NAMALWA (cell line): ENCODE data around the gene CCDC121.
"Not testable (repeated sequence)": the region's sequence is repeated elsewhere in the genome, so short reads cannot be mapped to it uniquely, and the experiment has no call there.

Source experiments
- DNase-seq: peaks from one replicate; pipeline ENCODE4 v3.0.0-alpha.2; 2015; ENCODE audit warnings: low spot score

CCDC121 gene

DNA sequence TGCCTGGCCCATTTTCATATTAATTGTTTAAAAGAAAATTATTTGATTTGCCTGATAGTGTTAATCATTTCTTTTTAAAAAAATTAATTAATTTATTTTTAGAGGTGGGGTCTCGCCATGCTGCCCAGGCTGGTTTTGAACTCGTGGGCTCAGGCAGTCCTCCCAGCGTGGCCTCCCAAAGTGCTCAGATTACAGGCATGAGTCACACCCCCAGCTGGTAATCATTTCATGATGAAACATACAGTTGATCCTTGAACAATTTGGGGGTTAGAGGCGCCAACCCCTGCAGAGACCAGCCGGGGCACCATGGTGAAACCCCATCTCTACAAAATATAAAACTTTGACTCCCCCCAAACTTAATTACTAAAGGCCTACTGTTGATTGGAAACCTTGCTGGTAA, 8.0 kb upstream of the CCDC121 start:
- no peak for DNase-seq

DNA sequence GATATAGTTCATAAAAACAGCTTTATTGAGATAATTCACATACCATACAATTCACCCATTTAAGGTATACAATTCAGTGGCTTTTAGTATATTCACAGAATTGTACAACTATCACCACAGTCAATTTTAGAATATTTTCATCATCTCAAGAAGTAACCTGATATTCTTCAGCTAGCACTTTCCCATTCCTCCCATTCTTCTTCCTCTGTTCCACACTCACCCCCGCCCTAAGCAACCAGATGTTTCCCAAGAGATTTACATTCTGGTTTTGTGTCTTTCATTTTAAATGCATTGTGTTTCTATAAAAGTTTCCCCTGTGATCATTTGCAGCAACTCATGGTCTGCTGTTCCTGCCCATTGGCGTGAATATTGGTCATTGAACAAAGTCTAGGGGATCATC, 5.5 kb upstream of the CCDC121 start:
- DNase-seq = no peak

DNA sequence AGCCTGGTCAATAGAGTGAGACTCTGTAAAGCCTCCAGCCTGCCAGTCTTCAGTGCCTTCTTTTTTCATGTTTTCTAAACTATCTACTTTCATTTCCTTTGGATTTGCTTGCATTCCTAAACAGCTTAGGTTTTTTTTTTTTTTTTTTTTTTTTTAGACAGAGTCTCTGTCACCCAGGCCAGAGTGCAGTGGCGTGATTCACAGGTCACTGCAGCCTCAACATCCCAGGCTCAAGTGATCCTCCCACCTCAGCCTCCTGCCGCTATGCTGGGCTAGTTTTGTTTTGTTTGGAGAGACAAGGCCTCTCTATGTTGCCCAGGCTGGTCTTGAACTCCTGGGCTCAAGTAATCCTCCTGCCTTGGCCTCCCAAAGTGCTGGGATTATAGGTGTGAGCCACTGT, 1.4 kb upstream of the CCDC121 start:
- DNase-seq = not testable (repeated sequence)

DNA sequence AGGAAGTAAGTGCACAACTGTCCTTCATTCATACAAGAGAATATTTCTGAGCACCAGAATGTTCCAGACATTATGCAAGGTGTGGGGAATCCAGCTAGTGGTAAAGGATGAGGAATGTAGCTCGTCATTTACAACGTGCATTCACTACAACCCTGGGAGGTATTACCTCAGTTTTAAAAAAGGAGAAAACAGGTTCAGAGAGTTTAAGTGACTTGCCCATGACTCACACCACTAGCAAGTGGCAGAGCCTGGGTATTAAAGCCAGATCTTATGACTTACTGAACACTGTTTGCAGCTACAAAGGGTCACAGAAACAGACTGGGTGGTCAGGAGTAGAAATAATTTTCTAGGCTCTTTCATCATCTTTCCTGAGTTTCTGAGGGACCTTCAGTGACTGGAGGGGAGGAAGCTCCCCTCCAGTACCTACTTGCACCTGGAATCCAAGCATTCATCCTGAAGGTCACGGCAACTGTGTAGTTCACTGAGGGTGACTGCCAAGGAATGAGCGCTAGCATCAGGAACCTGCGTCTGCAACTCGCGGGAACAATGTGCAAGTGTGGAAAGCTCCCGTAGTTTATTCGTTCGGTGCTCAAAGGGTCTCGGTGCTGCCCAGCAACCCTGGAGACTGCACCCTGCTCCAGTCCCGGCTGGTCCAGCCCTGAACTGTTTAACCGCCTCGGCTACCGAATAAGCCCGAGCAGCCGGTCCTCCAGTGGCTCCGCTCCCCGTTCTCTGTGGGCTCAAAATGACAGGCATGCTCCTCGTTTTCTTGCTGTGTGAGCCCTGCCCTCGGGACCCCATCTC, 647 bp downstream of the CCDC121 start:
- peak; percentile 43 for DNase-seq

DNA sequence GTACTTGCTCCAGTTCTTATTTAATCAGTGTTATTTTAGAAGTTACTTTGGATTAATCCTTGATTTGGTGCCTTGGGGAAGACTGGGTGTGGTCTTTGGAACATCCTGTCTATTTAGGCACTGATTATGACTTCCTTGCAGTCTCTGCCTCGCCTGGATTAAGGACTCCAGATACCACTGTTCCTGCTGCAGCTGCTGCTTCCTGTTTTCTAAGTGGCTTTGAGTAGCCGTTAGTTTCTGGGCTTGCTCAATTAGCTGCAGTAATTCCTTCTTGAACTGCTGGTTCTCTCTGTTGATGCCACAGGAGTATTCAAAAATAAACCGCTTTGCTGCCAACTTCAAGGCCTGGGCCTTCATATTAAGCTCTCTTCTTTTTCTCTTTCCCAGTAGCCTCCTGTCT, 1.9 kb downstream of the CCDC121 start:
- peak; percentile 48 for DNase-seq

DNA sequence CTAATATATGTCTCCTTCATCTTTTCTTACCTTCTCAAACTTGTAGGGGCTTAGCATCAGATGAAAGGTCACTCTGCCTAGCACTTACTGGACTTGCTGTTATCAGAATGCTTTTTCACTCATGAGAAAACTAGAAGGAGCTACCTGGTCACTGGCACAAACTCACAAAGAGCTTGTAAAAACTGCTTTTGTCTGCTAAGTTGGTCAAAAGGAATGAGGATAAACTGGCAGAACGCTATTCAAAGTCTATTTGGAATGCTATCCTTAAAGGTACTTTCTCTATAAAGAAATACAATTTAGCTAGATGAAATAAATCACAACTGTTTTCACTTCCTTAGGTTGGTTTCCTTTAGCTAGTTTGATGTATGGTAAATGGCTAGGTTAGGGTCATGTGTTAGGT, 2.5 kb downstream of the CCDC121 start:
- DNase-seq = not testable (repeated sequence)

DNA sequence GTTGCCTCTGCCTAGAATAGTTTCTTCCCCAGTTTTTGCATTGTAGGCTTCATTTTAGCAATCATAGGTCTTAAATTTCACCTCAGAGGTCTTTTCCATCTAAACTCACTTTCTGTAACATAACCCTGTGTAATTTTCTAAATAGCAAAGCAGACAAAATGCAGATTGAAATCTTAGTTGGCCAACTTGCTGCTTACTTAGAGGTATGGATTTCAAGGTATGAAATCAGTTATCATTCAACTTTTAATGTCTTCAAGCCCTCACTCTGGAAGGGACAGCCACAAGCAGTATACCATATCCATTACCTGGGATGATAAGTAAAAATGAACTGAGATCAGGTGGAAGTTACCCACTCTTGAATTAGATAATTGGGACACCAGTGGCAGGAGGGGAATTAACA, 3.9 kb downstream of the CCDC121 start:
- DNase-seq = no peak

DNA sequence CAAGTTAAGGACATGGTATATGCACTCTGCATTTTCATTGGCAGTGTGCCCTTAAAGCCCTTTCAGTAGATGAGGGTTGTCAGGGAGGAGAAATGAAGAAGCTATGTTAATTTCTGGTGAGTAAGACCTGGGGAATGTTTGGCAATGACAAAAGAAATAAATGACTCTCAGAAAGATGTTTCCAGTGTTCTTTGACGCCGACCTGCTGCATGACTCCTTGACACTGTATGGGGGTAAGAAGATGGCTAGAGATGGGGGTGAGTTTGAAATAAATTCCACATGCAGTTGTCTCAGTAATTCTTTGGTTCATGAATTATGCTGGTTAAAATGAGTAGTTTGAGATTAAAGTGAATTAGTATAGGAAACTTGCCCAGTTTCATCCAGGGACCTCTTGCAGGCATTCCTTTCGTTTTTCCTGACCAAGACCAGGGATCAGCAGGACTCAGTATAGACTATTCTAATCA, 5.9 kb downstream of the CCDC121 start:
- DNase-seq = no peak

DNA sequence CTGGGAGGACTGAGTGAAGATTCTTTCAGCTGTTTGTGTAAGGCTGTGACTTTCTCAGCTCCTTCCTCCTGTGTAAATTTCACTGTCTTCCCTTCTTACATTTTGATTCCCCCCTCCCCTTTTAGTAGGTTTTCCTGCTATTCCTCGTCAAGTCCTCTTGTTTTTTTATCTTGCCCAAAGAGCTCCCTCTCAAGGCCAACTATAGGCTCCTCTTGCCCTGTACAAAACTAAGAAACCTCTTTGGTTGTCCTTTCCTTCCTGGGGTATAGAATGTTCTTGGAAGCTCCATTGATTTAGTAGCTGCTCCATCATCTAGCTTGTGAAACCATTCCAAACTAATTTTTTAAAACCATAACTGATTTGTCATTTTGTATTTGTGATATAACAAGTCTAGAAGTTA, 7.3 kb downstream of the CCDC121 start:
- no peak for DNase-seq

DNA sequence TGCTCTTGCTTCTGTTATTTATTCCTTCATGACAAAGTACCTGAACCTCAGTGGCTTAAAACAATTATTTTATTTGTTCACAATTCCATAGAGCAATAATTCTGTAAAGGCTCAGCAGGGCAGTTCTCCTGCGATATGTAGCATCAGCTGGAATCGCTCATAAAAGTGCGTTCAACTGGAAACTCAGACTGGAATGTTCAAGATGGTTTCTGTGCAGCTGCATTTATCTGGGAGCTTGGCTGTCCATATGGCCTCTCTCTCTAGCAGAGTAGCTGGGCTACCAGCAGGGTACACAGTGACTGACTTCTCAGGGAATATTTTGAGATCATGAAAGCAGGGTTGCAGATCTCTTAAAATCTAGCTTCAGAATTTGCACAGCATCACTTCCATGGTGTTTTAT, 13.5 kb downstream of the CCDC121 start:
- DNase-seq = no peak

DNA sequence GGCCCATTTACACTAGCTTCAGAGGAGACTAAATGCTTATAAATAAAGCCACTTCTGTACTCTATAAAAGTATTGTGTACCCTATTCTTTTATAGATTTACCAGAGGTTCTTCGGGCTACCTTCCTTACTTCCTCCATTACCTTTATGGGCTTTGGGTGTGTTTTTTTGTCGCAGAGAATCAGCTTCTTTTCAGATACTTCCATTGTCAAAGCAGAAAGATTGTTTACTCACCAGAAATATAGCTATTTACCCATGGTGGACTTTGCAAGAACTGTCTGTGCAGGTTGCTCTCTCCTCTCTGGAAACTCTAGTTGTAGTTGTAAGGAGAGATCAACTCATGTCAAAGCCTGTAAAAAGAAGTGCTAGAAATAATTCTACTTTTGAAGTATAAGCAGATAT, 14.8 kb downstream of the CCDC121 start:
- no peak for DNase-seq

DNA sequence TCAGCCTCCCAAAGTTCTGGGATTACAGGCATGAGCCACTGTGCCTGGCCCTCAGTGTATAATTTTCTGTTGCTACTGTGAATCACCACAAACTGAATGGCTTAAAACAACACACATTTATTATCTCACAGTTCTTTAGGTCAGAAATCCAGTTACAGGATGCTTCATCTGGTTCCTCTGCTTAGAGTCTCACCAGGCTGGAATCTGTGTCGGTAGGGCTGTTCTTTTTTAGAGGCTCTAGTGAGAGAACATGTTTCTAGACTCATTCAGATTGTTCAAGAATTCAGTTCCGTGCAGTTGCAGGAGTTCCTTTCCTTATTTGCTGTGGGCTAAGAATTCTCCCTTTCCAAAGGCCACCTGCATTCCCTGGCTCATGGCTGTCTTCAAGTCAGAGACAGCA, 22.2 kb downstream of the CCDC121 start:
- DNase-seq = no peak

DNA sequence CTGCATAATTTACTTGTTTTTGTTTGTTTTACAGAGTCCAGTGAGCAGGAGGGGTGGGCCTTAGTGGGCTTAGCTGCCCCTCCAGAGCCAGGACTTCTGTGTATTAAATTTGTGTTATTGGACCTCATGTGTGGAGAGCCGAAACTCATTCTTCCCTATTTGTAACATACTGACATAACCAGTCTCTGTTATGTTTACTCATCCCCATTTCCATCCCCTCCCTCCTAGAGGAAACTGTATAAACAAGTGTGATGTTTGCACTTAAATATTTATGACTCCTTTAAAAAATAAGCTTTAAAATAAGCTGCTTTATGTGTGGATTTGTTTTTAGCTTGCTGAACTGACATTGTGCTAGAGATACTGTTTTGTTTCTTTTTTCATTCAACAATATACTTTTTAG, 32.2 kb downstream of the CCDC121 start:
- no peak for DNase-seq

DNA sequence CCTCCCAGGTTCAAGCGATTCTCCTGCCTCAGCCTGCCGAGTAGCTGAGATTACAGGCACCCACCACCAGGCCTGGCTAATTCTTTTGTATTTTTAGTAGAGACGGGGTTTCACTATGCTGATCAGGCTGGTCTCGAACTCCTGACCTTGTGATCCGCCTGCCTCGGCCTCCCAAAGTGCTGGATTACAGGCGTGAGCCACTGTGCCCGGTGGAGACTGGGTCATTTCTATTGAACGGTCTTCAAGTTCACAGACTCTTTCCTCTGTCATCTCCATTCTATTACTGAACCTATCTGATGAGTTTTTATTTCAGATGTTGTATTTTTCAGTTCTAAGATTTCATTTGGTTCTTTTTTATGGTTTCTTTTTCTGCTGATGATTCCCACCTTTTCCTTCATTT, 33.4 kb downstream of the CCDC121 start:
- not testable (repeated sequence) for DNase-seq

DNA sequence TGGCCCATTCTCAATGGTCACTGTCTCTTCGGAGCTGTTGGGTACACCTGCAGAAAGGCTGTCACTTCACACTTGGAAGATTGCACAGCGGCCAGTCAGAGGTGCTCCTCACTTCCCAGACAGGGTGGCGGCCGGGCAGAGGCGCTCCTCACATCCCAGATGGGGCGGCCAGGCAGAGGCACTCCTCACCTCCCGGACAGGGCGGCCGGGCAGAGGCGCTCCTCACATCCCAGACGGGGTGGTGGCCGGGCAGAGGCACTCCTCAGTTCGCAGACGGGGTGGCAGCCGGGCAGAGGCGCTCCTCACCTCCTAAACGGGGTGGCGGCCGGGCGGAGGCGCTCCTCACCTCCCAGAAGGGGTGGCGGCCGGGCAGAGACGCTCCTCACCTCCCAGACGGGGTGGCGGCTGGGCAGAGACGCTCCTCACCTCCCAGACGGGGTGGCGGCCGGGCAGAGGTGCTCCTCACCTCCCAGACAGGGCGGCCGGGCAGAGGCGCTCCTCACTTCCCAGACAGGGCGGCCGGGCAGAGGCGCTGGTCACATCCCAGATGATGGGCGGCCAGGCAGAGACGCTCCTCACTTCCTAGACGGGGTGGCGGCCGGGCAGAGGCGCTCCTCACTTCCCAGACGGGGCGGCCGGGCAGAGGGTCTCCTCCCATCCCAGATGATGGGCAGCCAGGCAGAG, 34.6 kb downstream of the CCDC121 start:
- not testable (repeated sequence) for DNase-seq

DNA sequence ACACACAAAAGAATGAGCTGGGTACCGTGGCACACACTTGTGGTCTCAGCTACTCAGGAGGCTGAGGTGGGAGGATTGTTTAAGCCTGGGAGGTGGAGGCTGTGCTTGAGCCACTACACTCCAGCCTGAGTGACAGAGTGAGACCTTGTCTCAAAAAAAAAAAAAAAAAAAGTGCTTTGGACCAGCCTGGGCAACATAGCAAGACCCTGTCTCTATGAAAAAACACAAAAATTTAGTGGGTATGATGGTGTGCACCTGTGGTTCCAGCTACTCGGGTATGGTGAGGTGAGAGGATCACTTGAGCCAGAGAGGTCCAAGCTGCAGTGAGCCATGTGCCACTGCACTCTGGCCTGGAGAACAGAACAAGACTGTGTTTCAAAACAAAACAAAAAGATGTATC, 35.6 kb downstream of the CCDC121 start:
- no peak for DNase-seq

DNA sequence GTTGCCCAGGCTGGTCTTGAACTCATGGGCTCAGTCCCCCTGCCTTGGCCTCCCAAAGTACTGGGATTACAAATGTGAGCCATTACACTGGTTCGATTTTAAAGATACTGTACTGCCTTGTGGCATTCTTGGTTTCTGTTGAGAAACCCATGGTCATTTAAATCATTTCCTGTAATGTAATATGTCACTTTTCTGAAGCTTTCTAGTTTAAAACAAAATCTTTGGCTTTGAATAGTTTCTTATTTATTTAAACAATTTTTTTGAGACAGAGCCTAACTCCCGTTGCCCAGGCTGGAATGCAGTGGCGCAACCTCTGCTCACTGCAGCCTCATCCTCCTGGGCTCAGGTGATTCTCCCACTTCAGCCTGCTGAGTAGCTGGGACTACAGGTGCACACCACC, 37.1 kb downstream of the CCDC121 start:
- no peak for DNase-seq

DNA sequence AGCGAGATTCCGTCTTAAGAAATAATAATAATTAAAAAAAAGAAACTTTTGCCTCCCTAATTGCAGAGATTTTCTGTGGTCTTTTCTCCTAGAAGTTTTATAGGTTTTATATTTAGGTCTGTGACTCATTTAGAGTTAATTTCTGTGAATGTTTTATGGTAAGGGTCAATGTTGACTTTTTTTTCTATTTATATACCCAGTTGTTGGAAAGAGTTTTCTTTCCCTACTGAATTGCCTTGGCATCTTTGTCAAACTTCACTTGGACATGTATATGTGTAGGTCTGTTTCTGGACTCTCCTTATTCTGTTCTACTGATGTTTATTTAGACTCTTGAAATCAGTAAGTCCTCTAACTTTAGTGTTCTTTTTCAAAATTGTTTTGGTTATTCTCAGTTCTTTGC, 40.5 kb downstream of the CCDC121 start:
- no peak for DNase-seq

DNA sequence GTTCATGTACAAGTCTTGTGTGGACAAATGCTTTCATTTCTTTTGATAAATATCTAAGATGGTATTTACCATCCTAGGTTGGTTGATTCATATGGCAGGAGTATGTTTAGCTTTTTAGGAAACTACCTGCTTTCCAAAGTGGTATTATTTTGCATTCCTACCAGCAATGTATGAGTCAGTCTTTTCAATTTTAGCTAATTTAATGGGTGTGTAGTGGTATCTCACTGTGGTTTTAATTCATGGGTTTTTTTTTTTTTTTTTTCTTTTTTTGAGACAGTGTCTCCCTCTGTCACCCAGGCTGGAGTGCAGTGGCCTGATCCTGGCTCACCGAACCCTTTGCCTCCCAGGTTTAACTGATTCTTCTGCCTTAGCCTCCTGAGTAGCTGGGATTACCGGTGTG, 41.8 kb downstream of the CCDC121 start:
- no peak for DNase-seq

DNA sequence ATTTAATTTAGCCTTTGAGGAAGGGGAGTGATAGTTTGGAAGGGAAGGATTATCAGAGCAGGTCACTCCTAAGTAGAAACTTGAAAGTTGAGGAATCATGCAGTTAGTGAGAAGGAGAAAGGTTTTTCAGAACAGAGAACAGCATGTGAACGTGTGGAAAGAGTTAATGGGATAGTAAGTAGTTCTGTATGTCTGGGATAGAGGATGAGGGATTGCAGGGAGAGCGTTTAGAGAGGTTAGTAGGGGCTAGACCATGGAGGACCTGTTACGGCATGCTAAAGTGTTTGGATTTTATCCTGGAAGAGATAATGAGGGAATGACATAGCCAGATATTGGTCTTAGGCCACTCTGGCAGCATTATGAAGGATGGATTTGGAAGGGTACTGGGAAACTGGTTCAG, 44.2 kb downstream of the CCDC121 start:
- no peak for DNase-seq

DNA sequence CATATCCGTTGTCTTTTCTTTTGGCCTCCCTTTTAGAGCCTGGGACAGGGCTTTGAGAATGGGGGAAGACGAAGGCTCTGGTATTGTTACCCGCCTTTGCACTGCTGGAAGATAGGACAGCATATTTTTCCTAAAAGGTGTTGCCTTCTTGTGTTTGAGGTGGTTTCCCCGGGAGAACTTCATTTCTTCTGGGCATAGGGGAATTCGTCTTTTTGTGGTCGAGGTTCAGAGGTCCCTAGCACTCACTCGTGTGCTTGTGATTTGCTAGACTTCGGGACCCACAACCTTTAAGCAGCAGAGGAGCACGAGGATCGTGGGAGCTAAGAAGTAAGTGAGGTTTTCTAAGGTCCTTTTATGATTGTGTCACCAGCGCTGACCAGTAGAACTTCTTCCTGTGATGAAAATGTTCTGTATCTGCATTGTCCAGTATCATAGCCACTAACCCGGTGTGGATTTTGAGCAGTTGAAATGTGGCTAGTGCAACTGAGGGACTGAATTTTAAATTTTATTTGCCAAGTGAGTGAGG, 45.4 kb downstream of the CCDC121 start:
- DNase-seq = no peak

DNA sequence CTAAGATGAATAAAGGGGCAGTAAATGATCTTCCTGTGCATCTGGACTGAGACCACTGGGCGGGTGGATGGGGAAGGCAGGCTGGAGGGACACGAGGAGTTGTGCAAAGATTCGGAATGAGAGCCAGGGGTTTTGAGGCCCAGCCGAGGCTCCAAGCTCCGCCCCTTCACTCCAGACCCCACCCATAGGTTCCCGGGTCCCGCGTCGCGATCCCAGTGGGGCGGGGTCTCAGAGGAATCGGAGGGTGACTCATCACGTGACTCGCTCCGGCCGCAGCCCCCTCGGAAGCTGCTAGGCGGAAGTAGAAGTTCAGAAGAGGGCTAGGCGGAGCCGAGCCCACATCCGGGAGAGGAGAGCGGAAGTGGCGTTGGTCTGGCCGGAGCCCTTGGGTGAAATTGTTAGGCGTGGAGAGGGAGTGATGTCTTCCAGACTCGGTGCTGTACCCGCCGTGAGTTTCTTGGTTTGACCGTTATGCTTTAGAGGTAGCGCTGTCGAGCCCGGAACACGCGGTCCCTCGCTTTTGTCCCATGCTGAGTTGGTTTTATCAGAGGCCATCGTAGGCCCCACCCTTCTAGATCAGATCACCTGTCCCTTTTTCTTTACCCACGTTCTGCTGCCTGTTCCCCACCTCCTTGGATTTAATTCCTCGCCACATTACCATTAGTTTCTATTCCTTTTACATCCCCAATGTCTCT, 46.0 kb downstream of the CCDC121 start, which contains the start of gene ZNF512:
ZNF512 (plus strand) TSS at position 348 of the 695 bp plus-strand sequence; CDS start at position 419, 71 bp downstream.
- DNase-seq = peak; percentile 99
